SIG-M5 treated with dmso at 0.1 percent for 504 hours (cell line): ENCODE data around the gene PLXNA2.

Experiments used
- DNase-seq: peaks from one replicate; lab custom pipeline; 2025; ENCODE audit not compliant: unreplicated experiment; lab: John Stamatoyannopoulos, UW

Gene PLXNA2

DNA sequence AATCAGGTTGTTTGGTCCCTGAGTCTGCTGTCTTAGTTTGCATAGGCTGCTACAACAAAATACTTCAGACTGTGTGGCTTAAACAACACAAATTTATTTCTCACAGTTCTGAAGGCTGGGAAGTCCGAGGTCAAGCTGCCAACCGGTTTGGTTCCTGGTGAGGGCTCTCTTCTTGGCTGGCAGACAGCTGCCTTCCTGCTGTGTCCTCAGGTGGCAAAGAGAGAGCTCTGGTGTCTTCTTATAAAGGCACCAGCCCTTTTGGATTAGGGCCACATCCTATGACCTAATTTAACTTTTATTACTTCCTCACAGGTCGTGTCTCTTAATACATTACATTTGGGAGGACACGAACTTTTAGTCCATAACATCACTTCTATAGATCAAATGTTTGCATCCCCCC is 243.7 kb downstream of the PLXNA2 start:
- no peak for DNase-seq

DNA sequence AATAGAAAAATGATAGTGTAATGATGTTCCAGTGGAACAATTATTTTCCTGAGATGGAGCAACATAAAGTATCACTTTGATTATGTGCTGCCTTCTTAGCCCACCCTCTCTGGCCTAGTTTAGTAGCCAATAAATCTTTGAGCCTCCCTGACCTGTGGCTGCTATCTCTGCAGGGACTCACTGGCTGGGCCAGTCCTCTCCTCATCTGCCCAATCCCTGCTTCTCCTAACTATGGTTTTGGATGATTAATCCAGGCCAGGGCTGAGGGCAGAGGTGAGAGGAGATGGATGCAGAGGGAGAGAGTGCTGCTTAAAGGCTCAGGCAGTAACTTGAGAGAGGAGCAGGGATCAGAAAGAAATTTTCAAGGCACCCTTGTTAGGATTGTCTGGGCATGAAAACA is 244.2 kb downstream of the PLXNA2 start:
- DNase-seq, result no peak

DNA sequence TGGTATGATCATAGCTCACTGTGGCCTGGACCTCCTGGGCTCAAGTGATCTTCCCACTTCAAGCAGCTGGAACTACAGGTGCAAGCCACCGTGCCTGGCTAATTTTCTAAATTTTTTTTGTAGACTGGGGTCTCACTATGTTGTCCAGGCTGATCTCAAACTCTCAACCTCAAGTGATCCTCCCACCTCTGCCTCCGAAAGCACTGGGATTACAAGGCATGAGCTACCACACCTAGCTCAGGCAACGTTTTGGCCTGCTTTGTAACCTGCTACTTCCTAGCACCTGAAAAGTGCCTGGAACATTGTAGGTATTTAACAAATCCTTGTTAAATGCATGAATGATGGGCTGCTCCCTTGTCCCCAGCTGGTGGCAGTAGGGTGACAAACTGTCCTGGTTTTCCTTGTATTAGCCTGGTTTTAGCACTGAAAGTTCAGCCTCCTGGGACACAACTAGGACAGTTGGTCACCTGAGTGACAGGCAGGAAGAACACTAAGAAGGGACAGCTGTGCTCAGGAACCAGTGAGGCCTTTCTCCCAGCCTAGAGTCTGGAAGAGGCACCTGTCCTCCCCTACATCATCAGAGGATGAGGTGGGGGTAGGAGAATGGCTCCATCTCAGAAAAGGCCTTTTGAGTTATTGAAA is 244.8 kb downstream of the PLXNA2 start:
- no peak for DNase-seq

DNA sequence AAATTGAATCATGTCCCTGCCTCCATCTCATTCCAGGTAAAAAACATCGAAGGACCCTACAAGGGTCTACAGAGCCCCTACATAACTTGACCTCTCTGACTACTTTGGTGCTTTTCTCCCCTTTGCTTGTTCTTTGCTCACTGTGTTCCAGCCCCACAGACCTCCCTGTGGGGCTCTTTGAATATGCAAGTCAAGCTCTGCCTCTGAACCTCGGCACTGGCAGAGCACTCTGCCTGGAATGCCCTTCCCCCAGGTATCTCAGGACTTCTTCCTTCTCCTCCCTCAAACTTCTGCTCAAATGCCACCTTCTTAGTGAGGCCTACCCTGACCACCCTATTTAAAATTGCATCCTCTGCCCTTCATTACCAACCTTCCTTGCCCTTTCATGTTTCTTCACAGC is 245.5 kb downstream of the PLXNA2 start:
- DNase-seq, result no peak

DNA sequence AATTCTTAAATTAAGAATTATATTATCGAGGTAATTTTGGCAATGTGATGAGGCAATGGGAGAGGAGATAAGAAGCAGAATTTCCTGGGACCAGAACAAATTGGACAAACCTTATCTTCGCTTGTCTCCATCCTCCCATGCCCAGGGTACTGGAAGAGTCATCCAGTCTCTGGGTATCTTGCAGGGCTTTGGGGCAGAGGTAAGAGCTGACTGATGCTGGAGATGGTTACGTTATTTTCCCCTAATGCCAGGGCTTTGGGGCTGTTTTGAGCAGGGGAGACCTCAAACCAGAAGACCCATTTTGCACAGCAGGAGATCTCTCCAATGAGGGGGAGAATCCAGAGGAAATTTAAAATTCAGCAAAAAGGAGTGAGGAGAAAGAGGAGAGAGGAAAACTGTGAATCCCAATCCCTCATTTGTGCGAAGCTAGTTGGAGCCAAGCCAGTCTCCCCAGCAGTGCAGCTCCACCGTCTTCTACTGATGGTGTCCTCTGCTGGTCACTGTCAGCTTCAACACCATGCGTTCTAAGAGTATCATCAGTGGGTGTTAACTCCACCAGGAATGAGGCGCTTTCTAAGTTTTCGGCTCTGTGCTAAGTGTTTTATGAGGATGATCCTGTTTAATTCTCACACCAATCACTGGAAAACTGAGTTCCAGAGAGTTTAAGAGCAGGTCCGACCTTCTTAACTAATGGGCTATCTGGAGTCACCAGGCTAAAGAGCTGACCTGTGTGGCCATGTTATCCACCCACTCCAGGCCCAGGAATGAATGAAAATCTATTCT is 246.5 kb downstream of the PLXNA2 start:
- peak; percentile 66 for DNase-seq

DNA sequence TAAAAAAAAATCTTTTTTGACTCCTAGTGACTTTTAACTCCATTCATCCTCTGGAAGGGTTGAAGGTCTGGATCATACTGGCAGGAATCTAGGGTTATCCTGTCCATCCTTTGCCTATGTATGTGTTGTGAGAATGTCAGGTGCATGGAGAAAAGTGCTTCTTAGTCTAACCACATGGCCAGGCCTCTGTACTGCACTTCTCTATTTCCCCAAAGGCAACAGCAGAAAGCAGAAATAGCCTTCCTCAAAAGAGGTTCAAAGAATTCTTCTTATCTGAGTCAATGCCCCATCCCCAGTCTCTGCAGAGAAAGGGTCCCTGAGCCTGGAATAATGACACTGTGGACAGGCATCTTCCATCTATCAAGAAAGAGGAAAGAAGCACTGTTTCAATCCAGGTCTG is 247.5 kb downstream of the PLXNA2 start:
- DNase-seq, result peak; percentile 34

DNA sequence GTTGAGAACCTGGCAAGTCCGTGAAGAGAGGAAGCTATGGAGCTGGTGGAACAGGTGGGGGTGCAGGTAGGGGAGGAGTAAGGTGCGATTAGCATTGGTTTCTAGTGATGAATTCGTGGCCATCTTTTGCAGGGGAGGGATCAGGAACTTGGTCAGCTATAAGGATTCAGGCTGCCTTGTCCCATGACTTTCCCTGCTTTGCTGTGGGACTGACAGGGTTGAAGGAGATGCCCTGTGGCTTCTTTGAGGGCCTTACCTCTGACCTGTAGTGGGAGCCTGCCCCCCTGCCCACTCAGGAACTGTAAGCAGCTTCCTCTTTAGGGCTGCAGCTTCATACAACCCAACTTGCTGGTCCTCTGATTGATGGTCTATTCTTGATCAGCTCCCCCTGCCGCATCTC is 248.6 kb downstream of the PLXNA2 start:
- no peak for DNase-seq

DNA sequence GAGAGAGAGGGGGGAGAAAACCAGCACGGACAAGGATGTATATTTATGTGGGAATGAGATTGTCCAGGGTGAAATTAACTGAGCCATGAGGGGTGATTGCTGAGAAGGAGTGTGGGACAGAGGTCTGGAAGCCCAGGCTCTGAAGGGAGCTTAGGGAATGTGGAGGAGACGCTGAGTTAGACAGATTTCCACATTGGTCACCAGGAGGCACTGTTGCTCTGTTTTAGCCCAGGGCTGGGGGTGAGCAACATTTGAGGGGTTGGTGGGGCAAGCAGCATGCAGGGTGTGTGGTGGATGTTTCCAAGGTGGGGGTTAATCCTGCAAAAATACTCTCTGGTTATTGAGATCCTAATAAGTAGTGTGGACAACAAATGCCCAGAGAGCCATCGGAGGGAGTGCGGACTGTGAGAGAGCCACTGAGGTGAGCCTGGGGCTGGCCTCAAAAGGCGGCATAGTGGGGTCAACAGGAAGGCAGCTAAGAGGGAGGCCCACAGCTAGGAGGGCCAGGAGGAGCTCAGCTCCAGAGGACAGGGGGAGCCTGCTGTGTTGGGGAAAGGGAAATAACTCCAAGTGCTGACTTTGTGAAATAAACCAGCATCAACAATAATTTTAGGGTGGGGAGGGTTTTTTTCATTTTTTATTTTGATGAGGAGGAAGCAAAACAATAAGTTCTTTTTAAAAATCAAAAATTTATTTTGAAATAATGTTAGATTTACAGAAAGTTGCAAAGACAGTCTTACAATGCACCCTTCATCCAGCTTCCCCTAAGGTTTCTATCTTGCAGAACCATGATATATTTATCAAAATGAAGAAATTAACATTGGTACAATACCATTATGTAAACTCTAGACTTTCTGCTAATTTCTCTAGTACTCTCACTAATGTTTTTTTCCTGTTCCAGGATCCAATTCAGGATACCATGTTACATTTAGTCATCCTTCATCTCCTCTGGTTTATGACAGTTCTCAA is 250.4 kb downstream of the PLXNA2 start:
- no peak for DNase-seq

DNA sequence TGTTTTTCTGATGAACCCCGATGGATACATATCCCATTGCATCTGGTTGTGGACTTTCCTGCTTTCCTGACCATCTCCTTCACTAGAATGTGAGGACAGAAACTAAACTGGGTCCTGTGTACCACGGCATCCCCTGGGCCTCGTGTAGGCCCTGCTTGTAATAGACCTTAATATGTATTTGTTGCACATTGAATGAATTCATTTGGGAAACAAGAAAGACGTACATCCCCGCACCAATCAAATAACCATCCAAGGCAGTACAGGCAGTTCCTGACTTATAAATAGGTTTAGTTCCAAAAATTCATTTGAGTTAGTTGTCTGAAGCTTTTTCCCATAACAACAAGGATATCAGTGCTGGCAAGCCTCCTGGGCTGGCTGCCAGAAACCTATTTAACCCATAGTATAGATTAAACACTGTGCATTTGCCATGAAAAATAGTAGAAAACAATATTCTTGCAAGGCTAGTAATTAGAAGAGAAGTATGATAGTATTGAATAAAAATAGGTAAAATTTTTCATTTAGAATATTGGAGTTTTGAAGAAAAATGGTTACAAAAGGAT is 251.4 kb downstream of the PLXNA2 start:
- DNase-seq, result no peak

DNA sequence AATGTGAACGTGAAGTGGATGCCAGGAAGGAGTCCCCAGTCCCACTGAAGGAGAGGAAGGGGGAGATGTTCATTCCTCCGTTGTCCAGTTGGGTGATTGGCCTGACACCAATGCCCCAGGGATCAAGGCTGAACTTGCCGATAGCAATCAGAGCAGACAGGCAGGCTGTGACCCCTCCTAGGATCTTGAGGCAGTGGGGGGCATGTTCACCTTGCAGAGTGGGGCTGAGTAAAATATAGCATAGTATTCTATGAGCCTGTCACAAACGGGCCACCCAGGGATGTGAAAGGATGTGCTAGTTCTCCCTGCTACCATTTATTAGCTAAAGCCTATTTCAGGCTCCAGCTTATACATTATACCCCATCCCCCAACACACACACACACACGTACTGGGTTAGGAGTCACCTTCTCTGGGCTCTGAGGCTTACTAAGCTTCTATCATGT is 252.6 kb downstream of the PLXNA2 start:
- no peak for DNase-seq

DNA sequence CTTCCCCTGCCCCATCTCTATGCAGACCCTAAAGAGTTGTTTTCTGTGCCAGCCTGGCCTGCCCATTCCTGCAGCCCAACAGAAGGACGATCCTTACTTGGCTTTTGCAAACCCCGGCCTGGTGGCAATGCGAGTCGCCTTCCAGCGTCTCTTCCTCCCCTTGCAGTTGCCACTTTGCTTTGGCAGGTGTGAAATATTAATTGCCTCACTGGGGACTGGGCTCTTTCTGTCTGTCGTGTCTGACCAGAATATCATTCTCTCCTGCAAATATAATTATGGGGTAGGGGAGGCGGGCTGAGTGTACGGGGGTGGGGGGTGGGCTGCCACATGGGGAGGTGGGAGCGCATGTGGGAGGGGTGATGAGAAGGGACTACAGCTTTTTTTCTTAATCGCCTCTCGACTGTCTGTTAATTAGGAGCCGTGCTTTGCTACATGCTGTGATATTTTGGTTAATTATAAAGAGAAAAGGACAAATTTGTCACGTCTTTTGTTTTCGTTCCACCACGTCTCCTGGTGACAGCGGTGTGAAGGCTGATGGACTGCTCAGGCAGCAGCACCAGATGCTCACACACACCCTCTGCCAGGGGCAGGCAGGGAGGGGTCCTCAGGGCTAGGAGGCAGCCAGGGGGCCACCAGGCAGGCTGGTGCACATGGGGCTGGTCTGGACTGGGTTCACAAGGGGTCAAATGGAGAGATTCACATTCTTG is 253.2 kb downstream of the PLXNA2 start:
- DNase-seq, result no peak

DNA sequence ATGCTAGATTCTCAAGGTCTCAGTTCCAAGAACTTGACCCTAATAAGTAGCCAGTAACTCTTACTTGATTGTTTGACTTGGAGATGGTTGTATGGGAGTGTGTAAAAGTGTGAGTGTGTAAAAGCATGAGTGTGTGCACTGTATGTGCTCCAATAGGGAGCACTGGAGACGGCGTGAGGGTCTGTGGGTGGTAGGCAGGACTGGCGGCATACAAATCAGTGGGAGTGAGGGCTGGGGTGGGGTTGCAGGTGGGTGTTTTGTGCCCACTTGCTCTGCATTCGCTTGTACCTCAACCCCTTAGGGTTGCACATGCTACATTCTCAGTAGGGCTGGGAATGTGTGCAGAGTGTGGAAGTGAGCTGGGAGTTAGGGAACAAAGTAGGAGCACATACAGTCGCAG is 253.7 kb downstream of the PLXNA2 start:
- no peak for DNase-seq

DNA sequence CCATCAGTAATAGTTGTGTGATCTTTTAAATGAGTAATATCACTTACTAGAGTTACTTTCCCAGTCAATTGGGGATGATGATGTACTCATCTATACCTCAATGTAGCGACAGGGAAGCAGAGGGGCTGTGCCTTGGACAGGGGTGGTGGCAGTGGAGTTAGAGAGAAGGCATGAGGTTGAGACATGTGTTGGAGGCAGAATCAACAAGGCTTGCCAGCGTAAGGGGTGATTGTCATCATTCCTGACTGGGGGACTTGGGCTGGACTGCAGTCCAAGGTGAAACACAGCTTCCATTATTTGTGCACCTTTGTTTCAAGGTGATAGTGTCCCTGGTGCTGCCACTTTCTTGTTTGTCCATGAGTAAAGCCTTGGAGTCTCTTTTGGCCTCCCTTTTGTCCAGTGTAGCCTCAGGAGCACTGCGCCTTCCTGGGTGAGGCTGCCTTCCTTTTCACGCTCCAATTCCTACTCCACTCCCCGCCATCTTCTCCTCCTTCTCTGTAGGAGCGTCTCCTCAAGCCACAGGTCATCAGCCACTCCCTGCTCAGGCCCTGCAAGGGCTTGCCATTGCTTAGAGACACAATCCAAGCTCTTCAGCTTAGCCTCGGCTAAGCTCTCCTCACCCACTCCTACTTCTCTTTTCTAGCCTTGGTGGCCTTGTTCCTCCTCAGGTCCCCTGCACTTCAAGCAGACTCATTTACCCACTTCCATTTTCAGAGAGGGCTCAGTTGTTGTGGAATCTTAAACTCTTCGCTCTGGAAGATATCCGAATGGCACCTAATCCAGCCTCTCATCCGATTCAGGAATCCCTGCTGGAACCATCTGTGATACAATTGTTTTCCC is 255.6 kb downstream of the PLXNA2 start:
- DNase-seq, result no peak

DNA sequence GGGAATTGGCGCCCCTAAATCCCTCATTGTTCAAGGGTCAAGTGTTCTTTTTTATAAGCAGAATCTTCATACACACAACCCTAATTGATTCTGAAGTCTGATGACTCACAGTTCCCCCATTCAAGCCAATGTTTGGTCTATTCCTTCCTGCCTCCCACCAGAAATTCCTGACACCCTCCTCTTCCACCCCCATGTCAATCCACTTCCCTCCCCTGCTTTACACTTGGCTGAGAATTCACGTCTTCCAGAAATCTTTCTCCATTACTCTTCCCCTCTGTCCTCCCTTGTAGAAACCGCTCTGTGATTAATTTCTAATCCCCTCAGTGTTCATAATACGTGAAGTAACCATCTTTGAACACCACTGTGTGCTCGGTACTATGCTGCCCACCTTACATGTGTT is 257.0 kb downstream of the PLXNA2 start:
- DNase-seq, result no peak

DNA sequence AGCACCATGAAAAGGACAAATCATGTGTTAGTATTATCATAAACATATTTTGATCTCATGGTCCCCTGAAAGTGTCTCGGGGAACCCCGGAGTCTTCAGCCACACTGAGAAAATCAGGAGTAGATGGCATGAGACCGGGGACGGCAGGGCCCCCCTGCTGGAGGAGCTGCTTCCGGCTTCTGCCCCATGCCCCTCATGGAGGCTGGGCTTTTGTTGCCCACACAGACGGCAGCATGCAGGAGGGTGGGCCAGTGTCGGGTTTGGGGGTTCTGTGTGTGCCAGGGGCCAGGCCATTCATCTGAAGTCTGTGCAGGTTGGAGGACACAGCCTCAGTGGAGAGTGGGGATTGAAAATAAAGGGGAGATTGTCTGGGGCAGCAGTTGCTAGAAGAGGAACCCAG is 258.2 kb downstream of the PLXNA2 start:
- DNase-seq, result no peak

DNA sequence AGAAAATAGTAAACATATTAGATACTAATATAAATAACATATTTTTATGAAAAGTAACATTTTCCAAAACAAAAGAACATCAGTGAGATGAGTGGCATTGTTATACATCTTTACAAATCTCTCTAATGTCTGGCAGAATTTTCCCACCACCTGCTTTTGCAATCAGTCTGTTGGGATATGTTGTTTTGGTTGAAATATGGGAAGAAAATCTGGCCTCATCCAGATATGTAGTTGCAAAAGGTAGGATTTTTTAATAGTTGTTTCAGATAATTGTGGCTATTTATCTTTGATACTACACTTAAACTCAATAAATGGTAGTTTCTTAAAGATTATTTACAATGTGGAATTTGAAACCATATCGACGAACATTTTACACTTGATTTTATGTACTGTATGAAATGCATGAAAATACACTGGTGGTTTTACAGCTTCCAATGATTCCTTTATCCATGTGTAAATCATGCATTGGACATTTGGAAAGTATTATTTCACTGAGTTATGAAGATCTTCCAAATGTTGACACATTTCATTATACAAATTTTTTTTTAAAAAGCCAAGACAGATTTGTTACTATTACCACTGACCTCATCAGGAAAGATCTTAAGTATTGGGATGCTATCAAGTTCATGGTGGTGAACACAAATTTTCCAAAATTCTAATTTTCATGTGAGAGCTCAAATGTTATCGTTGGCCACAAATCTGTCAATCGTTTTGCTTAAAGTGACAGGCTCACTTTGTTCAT is 259.2 kb downstream of the PLXNA2 start:
- DNase-seq, result no peak

DNA sequence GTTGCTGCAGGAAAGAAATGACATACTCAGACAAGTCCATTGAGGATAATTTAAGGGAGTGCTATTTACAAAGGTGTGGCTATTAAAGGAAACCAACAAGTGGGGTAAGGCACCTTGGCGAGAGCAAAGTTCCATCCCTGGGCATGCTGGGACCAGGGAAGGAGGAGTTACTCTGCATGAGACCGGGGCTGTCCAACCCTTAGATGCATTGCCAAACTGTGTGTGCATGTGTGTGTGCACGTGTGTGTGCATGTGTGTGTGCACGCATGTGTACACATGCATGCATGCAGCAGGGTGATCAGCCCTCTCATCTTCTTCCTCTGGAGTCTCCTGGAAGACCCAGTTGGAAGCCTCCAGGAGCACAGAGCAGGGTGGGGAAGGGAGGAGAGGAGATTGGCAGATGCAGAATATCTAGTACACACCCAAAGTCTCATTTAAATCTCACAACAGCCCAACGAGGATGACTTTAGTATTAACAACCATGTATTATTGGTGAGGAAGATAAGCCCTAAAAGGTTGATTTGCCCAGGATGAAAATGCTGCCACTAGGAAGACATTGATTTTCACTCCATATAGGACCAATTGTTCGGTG is 261.0 kb downstream of the PLXNA2 start:
- DNase-seq, result no peak

DNA sequence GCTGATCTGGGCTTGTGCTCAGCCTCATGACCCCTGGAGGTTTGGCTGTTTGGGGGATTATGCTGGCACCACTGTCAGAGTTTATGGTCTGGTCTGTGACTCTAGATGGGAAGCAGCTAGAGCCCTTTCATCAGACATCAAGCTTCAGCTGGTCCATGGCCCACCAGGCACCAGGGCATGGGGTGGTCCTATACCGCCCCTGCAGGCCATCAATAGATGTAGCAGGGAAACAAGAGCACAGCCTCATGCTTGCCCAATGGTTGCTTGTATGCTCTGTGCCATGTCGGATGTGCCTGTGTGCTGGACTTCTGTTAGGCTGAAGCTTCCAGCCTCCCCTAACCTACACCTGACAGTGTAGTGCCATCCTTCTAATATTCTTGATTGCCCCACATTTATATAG is 262.2 kb downstream of the PLXNA2 start:
- peak; percentile 59 for DNase-seq

DNA sequence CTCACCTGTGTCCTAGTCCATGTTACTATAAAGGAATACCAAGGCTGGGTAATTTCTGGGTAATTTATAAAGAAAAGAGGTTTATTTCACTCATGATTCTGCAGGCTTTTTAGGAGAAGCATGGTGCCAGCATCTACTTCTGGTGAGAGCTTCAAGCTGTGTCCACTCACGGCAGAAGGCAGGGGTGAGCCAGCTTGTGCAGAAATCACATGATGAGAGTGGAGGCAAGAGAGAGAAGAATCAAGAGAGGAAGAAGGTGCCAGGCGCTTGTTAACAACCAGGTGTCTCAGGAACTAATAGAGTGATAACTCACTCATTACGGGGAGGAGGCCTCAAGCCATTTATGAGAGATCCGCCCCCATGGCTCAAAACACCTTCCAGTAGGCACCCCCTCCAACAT is 265.7 kb downstream of the PLXNA2 start:
- no peak for DNase-seq
